K562 (cell line): ENCODE results near the gene FAM234A. TPM values are rescaled to one million over a fixed set of nuclear protein-coding genes. Genes with fewer than 3 reads are reported as not detected.
A peak's percentile ranks its signal among the peaks of the same experiment; 100 is the strongest.

Source experiments
- ATAC-seq: fragments of 200-7000 bp; cut with Tn5 transposase; 3 replicates; pipeline ENCODE4 v1.9.1; 2020; ENCODE audit warnings: moderate library complexity
- BruUV-seq: library from RNA; stranded (reverse); fragments of 400-500 nt; replicated peaks from 2 replicates; lab custom pipeline; 2021; lab: Mats Ljungman, UMichigan
- CTCF ChIA-PET: fragments of 300-600 bp; formaldehyde crosslinking; extraction: SDS; loops from one replicate; lab custom pipeline; 2021; ENCODE audit warnings: low intra/inter-chr PET ratio; lab: Yijun Ruan, JAX
- POLR2A ChIA-PET: fragments of 300-600, 350-650 bp; sonication (Branson Sonifier 250); formaldehyde crosslinking; extraction: SDS; loops from one replicate; lab custom pipeline; 2021; ENCODE audit warnings: antibody characterized with exemption, inconsistent platforms; lab: Yijun Ruan, JAX
- DNase-seq, 4 experiments: peaks; one replicate each; pipeline versions ENCODE4 v3.0.0 to v3.0.0-alpha.2; 2011 to 2018; ENCODE audit warnings: low spot score in 3 of 4, mixed read lengths in 3 of 4; ENCODE audit errors: extremely low read depth in 1 of 4
- FAIRE-seq: peaks from 2 replicates; lab custom pipeline; 2011; peaks lifted over from hg19 to GRCh38; lab: Jason Lieb, UNC
- H2AFZ ChIP-seq: 2 replicates; pipeline ENCODE4 v1.6.0; 2011; ENCODE audit warnings: low read depth, low read length, control low read depth, inconsistent platforms
- H3K27ac ChIP-seq: fragments of 200-600 bp; 3 replicates; pipeline ENCODE4 v1.8.0; 2011; ENCODE audit warnings: low read depth, mild to moderate bottlenecking, control low read depth, inconsistent platforms, low read length, moderate library complexity, mixed read lengths; ENCODE audit errors: extremely low read depth
- H3K27me3 ChIP-seq, 2 experiments: fragments of 300-600 bp in 1 of 2; 2 replicates in 1 of 2; 3 replicates in 1 of 2; pipeline versions ENCODE4 v1.6.0 to v1.8.0; 2011; ENCODE audit warnings: inconsistent platforms in 2 of 2, low read length in 2 of 2, mild to moderate bottlenecking in 1 of 2, mixed read lengths in 1 of 2, moderate library complexity in 1 of 2; ENCODE audit not compliant: control insufficient read depth in 2 of 2, insufficient read depth in 2 of 2
- H3K36me3 ChIP-seq: fragments of 300-600 bp; 3 replicates; pipeline ENCODE4 v1.8.0; 2011; ENCODE audit warnings: mild to moderate bottlenecking, low read length, inconsistent platforms; ENCODE audit not compliant: control insufficient read depth, insufficient read depth
- H3K4me1 ChIP-seq, 2 experiments: fragments of 200-600 bp in 1 of 2; replicated peaks in 1 of 2; 2 replicates in 1 of 2; 3 replicates in 1 of 2; pipeline versions ENCODE4 v1.5.1 to v1.8.0; 2011; ENCODE audit warnings: inconsistent platforms in 2 of 2, low read length in 2 of 2, mild to moderate bottlenecking in 1 of 2, mixed read lengths in 1 of 2, moderate library complexity in 1 of 2; ENCODE audit not compliant: control insufficient read depth in 2 of 2, insufficient read depth in 2 of 2
- H3K4me2 ChIP-seq: 2 replicates; pipeline ENCODE4 v1.6.1; 2011; ENCODE audit warnings: low read length, control low read depth, inconsistent platforms, mixed read lengths; ENCODE audit not compliant: insufficient read depth
- H3K4me3 ChIP-seq: fragments of 200-600 bp; sonication (generic), shearing (Covaris generic); 2 replicates; pipeline ENCODE4 v1.5.1; 2016; ENCODE audit warnings: control low read depth, inconsistent platforms
- H3K79me2 ChIP-seq: fragments of 200-600 bp; 3 replicates; pipeline ENCODE4 v1.8.0; 2011; ENCODE audit warnings: low read length, inconsistent platforms; ENCODE audit not compliant: control insufficient read depth, insufficient read depth
- H3K9ac ChIP-seq, 2 experiments: 2 replicates each; pipeline versions ENCODE4 v1.6.0 to v1.6.1; 2011; ENCODE audit warnings: low read depth in 2 of 2, low read length in 2 of 2, control low read depth in 1 of 2, inconsistent platforms in 1 of 2, mild to moderate bottlenecking in 1 of 2, mixed read lengths in 1 of 2; ENCODE audit not compliant: insufficient read depth in 1 of 2
- H3K9me1 ChIP-seq: one replicate; pipeline ENCODE4 v1.6.0; 2011; ENCODE audit warnings: inconsistent platforms, mild to moderate bottlenecking, low read length, moderate library complexity; ENCODE audit not compliant: control insufficient read depth, insufficient read depth
- H3K9me3 ChIP-seq: replicated peaks from 2 replicates; pipeline ENCODE4 v1.5.1; 2011; ENCODE audit warnings: low read depth, low read length, inconsistent platforms; ENCODE audit not compliant: control insufficient read depth, insufficient read depth
- H4K20me1 ChIP-seq: replicated peaks from 2 replicates; pipeline ENCODE4 v1.6.1; 2011; ENCODE audit warnings: low read length, inconsistent platforms, mixed read lengths; ENCODE audit not compliant: control insufficient read depth, insufficient read depth
- KAT2B ChIP-seq: IDR thresholded peaks from one replicate; pipeline ENCODE4 v1.6.1; 2012; ENCODE audit warnings: low read depth, mild to moderate bottlenecking, control low read depth, inconsistent platforms, low read length, moderate library complexity
- POLR2G ChIP-seq: fragments of 200-400 bp; formaldehyde crosslinking; IDR thresholded peaks from 2 replicates; pipeline ENCODE4 v1.6.1; 2017; ENCODE audit warnings: low read depth, mild to moderate bottlenecking, antibody characterized with exemption, low read length, moderate library complexity
- ZNF174 ChIP-seq: fragments of 250-450 bp; sonication (Bioruptor Pico); IDR thresholded peaks from 2 replicates; pipeline ENCODE4 v1.4.0; 2020; ENCODE audit warnings: mild to moderate bottlenecking
- WGBS: fragments of 100-300 bp; shearing (Covaris generic); methylation state at CpG from one replicate; pipeline ENCODE4 v1.1.6; 2016; ENCODE audit warnings: low coverage, mixed read lengths; ENCODE audit not compliant: insufficient coverage; ENCODE audit errors: missing lambda C conversion rate; 5-methylcytosine and 5-hydroxymethylcytosine counted together
- in situ Hi-C: fragments of 300-500 bp; cut with MboI; formaldehyde crosslinking; loops from 4 replicates; pipeline ENCODE4 v1.15.0; 2018; ENCODE audit warnings: inconsistent platforms, mixed read lengths
- intact Hi-C: fragments of 100-400 bp; cut with micrococcal nuclease; formaldehyde crosslinking; loops from 2 replicates; pipeline ENCODE4 v1.14.2; 2022
- polyA plus RNA-seq, 8 experiments: library from polyadenylated mRNA; depleted of rRNA in 4 of 8; stranded (reverse) in 5 of 8; unstranded in 3 of 8; fragments of >200 nt; fragmentation: Nextera tagmentation in 2 of 8; fragmentation: Illumina TruSeq in 1 of 8; extraction: Ambion mirVana in 2 of 8; extraction: Trizol in 1 of 8; gene quantifications; 2 replicates each; pipeline versions ENCODE4 v1.2.1 to v1.2.3, GENCODE V29; 2011 to 2014; ENCODE audit warnings: inconsistent platforms in 1 of 8, missing spikeins in 1 of 8
- total RNA-seq, 7 experiments: library from RNA; depleted of rRNA in 6 of 7; stranded (reverse); fragments of >200 nt in 6 of 7; fragmentation: Illumina TruSeq in 2 of 7; extraction: Trizol in 2 of 7; gene quantifications; 2 replicates each; pipeline versions ENCODE4 v1.2.1 to v1.2.3, GENCODE V29; 2011 to 2021; ENCODE audit warnings: low replicate concordance in 1 of 7

Gene FAM234A
- total and polyA plus RNA-seq, 9 of the 15 experiments (the other 6 are each of a cell fraction or from before 2014, with no cell fraction given) = 1.0 to 47.9 (median 15.0) TPM

DNA sequence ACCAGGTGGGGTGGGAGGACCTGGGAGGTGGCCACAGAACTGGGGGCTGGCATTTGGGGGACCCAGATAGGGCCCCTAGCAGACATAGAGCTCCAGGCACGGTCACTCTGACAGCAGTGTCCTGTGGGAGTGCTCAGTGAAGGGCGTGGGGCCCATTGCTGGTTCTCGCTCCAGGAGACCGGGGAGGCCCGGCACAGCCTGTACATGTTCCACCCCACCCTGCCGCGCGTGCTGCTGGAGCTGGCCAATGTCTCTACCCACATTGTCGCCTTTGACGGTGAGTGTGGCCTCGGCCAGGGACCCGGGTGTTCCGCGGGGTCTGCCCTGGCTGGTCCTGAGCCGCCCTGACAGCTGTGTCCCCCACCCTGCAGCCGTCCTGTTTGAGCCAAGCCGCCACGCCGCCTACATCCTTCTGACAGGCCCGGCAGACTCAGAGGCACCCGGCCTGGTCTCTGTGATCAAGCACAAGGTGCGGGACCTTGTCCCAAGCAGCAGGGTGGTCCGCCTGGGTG, 29.9 kb downstream of the FAM234A start:
- Histone ChIP-seq H3K79me2 (no peaks in the 10 kb centered on the region), H3K4me2 (no peak overlapping the region), H3K27ac (no peak overlapping the region), H3K9ac (peak overlapping the region in 1 of 2 experiments; percentile 35; a peak in 1 of 4 replicates), H3K4me3 (no peak overlapping the region), H3K27me3 (no peaks in the 10 kb centered on the region; a peak in 1 of 5 replicates), H3K9me3 (no peaks in the 10 kb centered on the region), H3K4me1 (peaks cover 4 to 62% of the 10 kb centered on the region in 2 experiments; a peak in 4 of 5 replicates), H2AFZ (no peak overlapping the region), H4K20me1 (peaks cover 3% of the 10 kb centered on the region; the same call in 1 of the 2 replicates), H3K36me3 (peaks cover 21% of the 10 kb centered on the region; the same call in 2 of the 3 replicates), H3K9me1 (peaks cover 4% of the 10 kb centered on the region)
- FAIRE-seq (no peak), ATAC-seq (no peak), DNase-seq (no peak)
- ChIA-PET POLR2A (interaction anchor here (0.6 to 0.8 kb wide), 2 partner anchors 12 to 21 kb away, joined by 3 read pairs; no protein-coding TSS in a partner anchor), CTCF (no interaction called here)
- intact Hi-C loops = no loop called here
- in situ Hi-C loops = no loop called here
- no peak for TF ChIP-seq ZNF174 (CRISPR knock-in tag)
- TF ChIP-seq POLR2G = peak; percentile 38; the same call in 1 of the 2 replicates
- no TSS peak for BruUV-seq
- 84% methylated on average over 19 of the region's 23 CpGs for WGBS

DNA sequence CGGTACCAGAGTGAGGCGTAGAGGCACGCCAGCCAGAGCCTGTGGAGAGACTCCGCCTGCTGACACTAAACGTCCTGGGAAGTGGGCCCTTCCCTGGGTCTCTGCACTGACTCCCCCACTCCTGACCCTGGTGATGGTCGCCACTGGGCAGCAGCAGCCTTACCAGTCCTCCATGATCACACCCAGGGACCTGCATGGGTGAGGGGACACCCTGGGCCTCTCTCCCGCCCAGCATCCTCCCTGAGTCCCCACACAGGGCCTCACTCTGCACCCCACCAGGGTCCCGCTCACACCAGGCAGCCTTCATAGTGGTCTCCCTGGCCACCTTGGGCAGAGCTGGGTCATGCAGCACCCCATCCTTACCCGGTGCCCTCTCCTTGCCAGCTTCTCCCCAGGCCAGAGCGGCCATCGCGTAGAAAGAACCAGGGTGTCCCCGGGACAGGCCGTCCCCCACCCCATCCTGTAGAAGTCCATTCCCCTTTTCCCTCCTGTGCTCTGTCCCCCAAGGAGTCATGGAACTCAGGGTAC, 30.4 kb downstream of the FAM234A start:
- no TSS peak for BruUV-seq
- H4K20me1 ChIP-seq = peaks cover 3% of the 10 kb centered on the region; the same call in 1 of the 2 replicates
- ChIA-PET POLR2A (interaction anchor here (0.6 kb wide), 1 partner anchor 12 kb away, joined by 3 read pairs; no protein-coding TSS in a partner anchor), CTCF (no interaction called here)
- no peak overlapping the region for H3K27ac ChIP-seq
- DNase-seq (no peak), FAIRE-seq (no peak), ATAC-seq (no peak)
- H3K79me2 ChIP-seq = no peaks in the 10 kb centered on the region
- intact Hi-C loops (no loop called here), in situ Hi-C loops (no loop called here)
- no peak overlapping the region for H2AFZ ChIP-seq
- peaks cover 19% of the 10 kb centered on the region; the same call in 2 of the 3 replicates for H3K36me3 ChIP-seq
- no peaks in the 10 kb centered on the region; a peak in 1 of 5 replicates for H3K27me3 ChIP-seq
- H3K9me1 ChIP-seq = peaks cover 2% of the 10 kb centered on the region
- no peak overlapping the region for H3K4me2 ChIP-seq
- H3K9ac ChIP-seq = peak overlapping the region in 1 of 2 experiments; percentile 35; a peak in 2 of 4 replicates
- TF ChIP-seq KAT2B (no peak), POLR2G (peak; percentile 14; the same call in 1 of the 2 replicates)
- 78% methylated on average over 13 of the region's 14 CpGs for WGBS
- no peaks in the 10 kb centered on the region for H3K9me3 ChIP-seq
- peaks cover 0 to 62% of the 10 kb centered on the region in 2 experiments; a peak in 2 of 5 replicates for H3K4me1 ChIP-seq
- no peak overlapping the region for H3K4me3 ChIP-seq
